Measurements from ENCODE around the gene PPP2R2C.

The PPP2R2C gene

DNA sequence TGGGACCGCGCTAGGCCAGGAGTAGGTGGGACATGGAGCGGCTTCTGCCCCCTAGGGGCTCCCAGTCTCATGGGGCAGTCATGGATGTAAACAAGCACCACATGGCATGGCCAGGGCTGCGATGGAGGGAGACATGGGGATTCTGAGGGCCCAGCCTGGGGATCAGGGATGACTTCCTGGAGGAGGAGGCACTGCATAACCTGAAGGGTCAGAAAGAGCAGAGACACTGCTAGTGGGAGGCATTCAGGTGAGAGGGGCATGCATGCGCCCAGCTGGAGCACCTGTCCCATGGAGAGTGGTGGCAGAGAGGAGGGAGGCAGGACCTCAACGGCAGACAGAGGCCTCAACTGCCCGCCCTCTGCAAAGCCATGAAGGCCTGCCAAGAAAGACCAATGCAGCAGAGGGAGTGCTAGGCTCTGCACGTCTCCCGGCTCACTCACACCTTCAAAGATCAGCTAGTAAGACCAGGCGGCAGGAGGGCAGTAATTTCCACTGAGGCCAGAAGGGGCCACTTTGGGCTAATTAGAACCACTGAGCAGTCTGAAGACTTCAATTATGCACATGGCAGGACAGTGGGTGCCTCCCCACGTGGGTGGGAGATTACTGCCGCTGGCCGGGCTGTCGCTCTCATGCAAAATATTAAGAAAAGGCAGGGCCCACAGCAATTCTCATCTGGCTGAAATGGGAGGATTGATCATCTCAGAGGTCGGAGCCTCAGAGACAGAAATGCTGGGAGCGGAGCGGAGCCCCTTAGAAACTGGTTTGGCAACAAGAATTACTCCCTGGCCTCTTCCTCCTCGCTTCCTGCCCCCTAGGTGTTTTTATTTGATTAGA lies 69.6 kb downstream of the PPP2R2C start:
- TF ChIP-seq, protein P1, sequence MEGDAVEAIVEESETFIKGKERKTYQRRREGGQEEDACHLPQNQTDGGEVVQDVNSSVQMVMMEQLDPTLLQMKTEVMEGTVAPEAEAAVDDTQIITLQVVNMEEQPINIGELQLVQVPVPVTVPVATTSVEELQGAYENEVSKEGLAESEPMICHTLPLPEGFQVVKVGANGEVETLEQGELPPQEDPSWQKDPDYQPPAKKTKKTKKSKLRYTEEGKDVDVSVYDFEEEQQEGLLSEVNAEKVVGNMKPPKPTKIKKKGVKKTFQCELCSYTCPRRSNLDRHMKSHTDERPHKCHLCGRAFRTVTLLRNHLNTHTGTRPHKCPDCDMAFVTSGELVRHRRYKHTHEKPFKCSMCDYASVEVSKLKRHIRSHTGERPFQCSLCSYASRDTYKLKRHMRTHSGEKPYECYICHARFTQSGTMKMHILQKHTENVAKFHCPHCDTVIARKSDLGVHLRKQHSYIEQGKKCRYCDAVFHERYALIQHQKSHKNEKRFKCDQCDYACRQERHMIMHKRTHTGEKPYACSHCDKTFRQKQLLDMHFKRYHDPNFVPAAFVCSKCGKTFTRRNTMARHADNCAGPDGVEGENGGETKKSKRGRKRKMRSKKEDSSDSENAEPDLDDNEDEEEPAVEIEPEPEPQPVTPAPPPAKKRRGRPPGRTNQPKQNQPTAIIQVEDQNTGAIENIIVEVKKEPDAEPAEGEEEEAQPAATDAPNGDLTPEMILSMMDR (IDR thresholded peaks at IDR 0.05; ENCODE audit: low read depth, low read length) = no peak
- H3K4me3 ChIP-seq (ENCODE audit: low read depth, low read length) = no peak overlapping the region
- no peak for DNase-seq (ENCODE audit: low read depth, low spot score)
- in situ Hi-C loops (cut with HindIII; ENCODE audit: low sequenced_read_pairs) = no loop called here

DNA sequence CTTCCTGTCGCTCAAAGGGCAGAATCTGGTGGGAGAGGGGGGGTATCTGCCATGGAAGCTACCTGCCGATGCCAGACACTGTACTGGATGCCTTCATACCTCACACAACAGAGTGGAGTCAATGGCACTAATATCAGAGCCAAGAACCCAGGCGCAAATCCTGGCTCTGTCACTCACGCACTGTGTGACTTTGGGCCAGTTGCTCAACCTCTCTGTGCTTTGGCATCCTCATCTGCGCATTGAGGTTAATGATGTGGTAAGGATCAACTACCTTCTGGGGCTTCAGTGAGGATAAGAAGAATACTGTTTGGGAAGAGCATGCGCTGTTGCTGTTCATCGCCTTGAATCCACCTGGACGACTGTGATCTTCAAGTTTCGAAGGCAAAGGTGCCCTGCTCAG lies 70.6 kb downstream of the PPP2R2C start:
- in situ Hi-C loops (cut with HindIII; ENCODE audit: low sequenced_read_pairs) = no loop called here
- TF ChIP-seq, protein P1 (IDR thresholded peaks at IDR 0.05; ENCODE audit: low read depth, low read length) = no peak
- no peak overlapping the region for H3K4me3 ChIP-seq (ENCODE audit: low read depth, low read length)
- no peak for DNase-seq (ENCODE audit: low read depth, low spot score)

- TF ChIP-seq, protein P1 (IDR thresholded peaks at IDR 0.05; ENCODE audit: low read depth, low read length) = no peak
- no peak overlapping the region for H3K4me3 ChIP-seq (ENCODE audit: low read depth, low read length)
- DNase-seq (ENCODE audit: low read depth, low spot score) = no peak
- in situ Hi-C loops (cut with HindIII; ENCODE audit: low sequenced_read_pairs) = no loop called here
Observed at GRCh38 chr4:6396696-6397236, 75.6 kb downstream of the PPP2R2C start.

GRCh38 chr4:6395466-6396228 lies 76.8 kb downstream of the PPP2R2C start:
- no peak overlapping the region for H3K4me3 ChIP-seq (ENCODE audit: low read depth, low read length)
- TF ChIP-seq, protein P1 (IDR thresholded peaks at IDR 0.05; ENCODE audit: low read depth, low read length) = no peak
- in situ Hi-C loops (cut with HindIII; ENCODE audit: low sequenced_read_pairs) = no loop called here
- no peak for DNase-seq (ENCODE audit: low read depth, low spot score)

- H3K4me3 ChIP-seq (ENCODE audit: low read depth, low read length) = no peak overlapping the region
- no peak for DNase-seq (ENCODE audit: low read depth, low spot score)
- in situ Hi-C loops (cut with HindIII; ENCODE audit: low sequenced_read_pairs) = no loop called here
- TF ChIP-seq, protein P1 (IDR thresholded peaks at IDR 0.05; ENCODE audit: low read depth, low read length) = no peak
Observed at GRCh38 chr4:6394671-6395081, 77.7 kb downstream of the PPP2R2C start.

- no peak overlapping the region for H3K4me3 ChIP-seq (ENCODE audit: low read depth, low read length)
- in situ Hi-C loops (cut with HindIII; ENCODE audit: low sequenced_read_pairs) = no loop called here
- TF ChIP-seq, protein P1 (IDR thresholded peaks at IDR 0.05; ENCODE audit: low read depth, low read length) = no peak
- DNase-seq (ENCODE audit: low read depth, low spot score) = no peak
Observed at GRCh38 chr4:6393544-6394475, 78.6 kb downstream of the PPP2R2C start.

All from astrocyte of the spinal cord (primary cell).